ENCODE results near the gene PRSS1. TPM values are rescaled to one million over a fixed set of nuclear protein-coding genes. Genes with fewer than 3 reads are reported as not detected.

The PRSS1 gene
- total and polyA plus RNA-seq, 2 of the 8 experiments (the other 6 are each of a cell fraction or from before 2014, with no cell fraction given), result 0.09 TPM; not detected in 1

GRCh38 chr7:142762104-142762503, 12.8 kb downstream of the PRSS1 start:
- Histone ChIP-seq H3K14ac (ENCODE audit: insufficient read length) (no peak overlapping the region), H3K27me3 (replicated peaks in 1 of 4; ENCODE audit: control insufficient read depth in 3 of 4, extremely low read depth in 1 of 4, insufficient read depth in 3 of 4, low read length in 3 of 4) (no peaks in the 10 kb centered on the region), H2BK20ac (ENCODE audit: low read length) (no peak overlapping the region), H3K79me1 (ENCODE audit: low read depth, low read length) (no peaks in the 10 kb centered on the region), H3K4me3 (ENCODE audit: extremely low read depth in 1 of 4, insufficient read depth in 2 of 4, low read depth in 3 of 4, low read length in 4 of 4) (no peak overlapping the region), H3K23ac (ENCODE audit: insufficient read length) (no peak overlapping the region), H2BK120ac (replicated peaks; ENCODE audit: low read depth, low read length) (no peak overlapping the region), H3K4me2 (ENCODE audit: insufficient read depth in 1 of 2, low read depth in 2 of 2, low read length in 2 of 2) (no peak overlapping the region), H3K9me3 (ENCODE audit: insufficient read depth in 2 of 2, low read depth in 1 of 2, low read length in 1 of 2) (no peaks in the 10 kb centered on the region), H4K91ac (replicated peaks; ENCODE audit: insufficient read length, low read length) (no peak overlapping the region), H2BK15ac (ENCODE audit: low read length) (no peak overlapping the region), H2AK5ac (ENCODE audit: low read depth, low read length) (no peak overlapping the region), H3K56ac (replicated peaks; ENCODE audit: insufficient read length, low read depth, low read length) (no peak overlapping the region), H4K8ac (ENCODE audit: extremely low read depth, insufficient read depth, low read length) (no peak overlapping the region), H3K36me3 (ENCODE audit: control insufficient read depth in 2 of 4, insufficient read depth in 4 of 4, low read length in 3 of 4) (no peaks in the 10 kb centered on the region), H2BK5ac (ENCODE audit: low read depth, low read length) (no peak overlapping the region), H4K5ac (ENCODE audit: insufficient read length, low read depth, low read length) (no peak overlapping the region), H2BK12ac (ENCODE audit: low read depth, low read length) (no peak overlapping the region), H3K79me2 (ENCODE audit: control insufficient read depth in 1 of 2, insufficient read depth in 2 of 2, low read length in 2 of 2) (no peaks in the 10 kb centered on the region), H3K27ac (ENCODE audit: low read depth, low read length) (no peak overlapping the region), H3K23me2 (ENCODE audit: low read depth, low read length) (no peaks in the 10 kb centered on the region), H3K4ac (replicated peaks; ENCODE audit: insufficient read length, low read depth, low read length) (no peak overlapping the region), H2AFZ (ENCODE audit: low read length) (no peak overlapping the region), H3K4me1 (replicated peaks in 1 of 4; ENCODE audit: control insufficient read depth in 3 of 4, insufficient read depth in 4 of 4, low read length in 3 of 4) (peaks cover 0 to 4% (median 0%) of the 10 kb centered on the region in 4 experiments; a peak in 1 of 7 replicates), H3K18ac (ENCODE audit: extremely low read depth, low read length) (no peak overlapping the region), H4K20me1 (replicated peaks in 1 of 2; ENCODE audit: control insufficient read depth in 1 of 2, insufficient read depth in 2 of 2, low read length in 2 of 2) (no peaks in the 10 kb centered on the region), H3K9ac (replicated peaks in 1 of 4; ENCODE audit: extremely low read depth in 1 of 4, low read depth in 3 of 4, low read length in 3 of 4) (no peak overlapping the region)
- CTCF ChIA-PET (ENCODE audit: partially characterized antibody), result interaction anchor here (0.8 to 5.1 kb wide), 5 partner anchors 9 to 159 kb away, joined by 3 to 23 read pairs (median 3); no protein-coding TSS in a partner anchor
- POLR2A ChIA-PET (ENCODE audit: partially characterized antibody), result no interaction called here
- DNase-seq (ENCODE audit: low read depth in 1 of 2, low spot score in 2 of 2), result no peak
- WGBS, 2 experiments (ENCODE audit: extremely low coverage in 1 of 2, insufficient coverage in 1 of 2, insufficient read length in 1 of 2, insufficient replicate concordance in 2 of 2, low coverage in 1 of 2, low lambda C conversion rate in 2 of 2, missing lambda C conversion rate in 1 of 2), result 75% methylated on average over 1 of the region's 1 CpG; no CpG with 5 or more reads in 1 of the 2 experiments
- FAIRE-seq, result no peak
- TF ChIP-seq BACH1 (IDR thresholded peaks at IDR 0.05; ENCODE audit: low read length), result no peak
- no peak for TF ChIP-seq PHF8 (conservative IDR thresholded peaks at IDR 0.05; ENCODE audit: low read depth, low read length)
- no peak for TF ChIP-seq ZNF274 (IDR thresholded peaks at IDR 0.05; ENCODE audit: borderline replicate concordance, extremely low read depth, low read length)
- TF ChIP-seq TAF7 (optimal IDR thresholded peaks at IDR 0.05; ENCODE audit: borderline replicate concordance, low read depth, low read length), result no peak
- TF ChIP-seq POU5F1 (IDR thresholded peaks at IDR 0.05; ENCODE audit: low read depth, low read length), result no peak
- no peak for TF ChIP-seq MAFK (IDR thresholded peaks at IDR 0.05; ENCODE audit: low read depth, low read length)
- TF ChIP-seq CHD2 (IDR thresholded peaks at IDR 0.05; ENCODE audit: low read length), result no peak
- no peak for TF ChIP-seq JUND (IDR thresholded peaks at IDR 0.05; ENCODE audit: low read length)
- TF ChIP-seq SUZ12 (IDR thresholded peaks at IDR 0.05; ENCODE audit: low read length), result no peak
- TF ChIP-seq CREB1 (IDR thresholded peaks at IDR 0.05), result no peak
- no peak for TF ChIP-seq EZH2 (IDR thresholded peaks at IDR 0.05; ENCODE audit: low read depth, low read length, severe bottlenecking)
- TF ChIP-seq TEAD4 (IDR thresholded peaks at IDR 0.05; ENCODE audit: low read depth, low read length), result no peak
- TF ChIP-seq CBX8 (IDR thresholded peaks at IDR 0.05; ENCODE audit: borderline replicate concordance, low read depth, low read length), result no peak
- TF ChIP-seq KDM1A (IDR thresholded peaks at IDR 0.05; ENCODE audit: borderline replicate concordance, low read length), result no peak

Measured in H1 (cell line).